ENCODE measurements around the gene TRIM37. TPM values are rescaled to one million over a fixed set of nuclear protein-coding genes. Genes with fewer than 3 reads are reported as not detected.

Gene TRIM37
- total and polyA plus RNA-seq, 2 of the 8 experiments (the other 6 are each of a cell fraction or from before 2014, with no cell fraction given), result 38.2 to 57.0 TPM

GRCh38 chr17:59067756-59068155, 38.9 kb downstream of the TRIM37 start (continued):
- TF ChIP-seq JUN (IDR thresholded peaks at IDR 0.05; ENCODE audit: low read depth, low read length), result no peak
- no peak for TF ChIP-seq CTCF (IDR thresholded peaks at IDR 0.05; ENCODE audit: control extremely low read depth in 1 of 3, insufficient read depth in 1 of 3, low read depth in 1 of 3, low read length in 3 of 3)
- no peak for TF ChIP-seq SIRT6 (IDR thresholded peaks at IDR 0.05; ENCODE audit: low read length)
- TF ChIP-seq BRCA1 (IDR thresholded peaks at IDR 0.05; ENCODE audit: low read depth, low read length), result no peak

Data from H1 (cell line).